Measurements from ENCODE around the gene FOXG1.
A peak's percentile ranks its signal among the peaks of the same experiment; 100 is the strongest.

FOXG1 gene

DNA sequence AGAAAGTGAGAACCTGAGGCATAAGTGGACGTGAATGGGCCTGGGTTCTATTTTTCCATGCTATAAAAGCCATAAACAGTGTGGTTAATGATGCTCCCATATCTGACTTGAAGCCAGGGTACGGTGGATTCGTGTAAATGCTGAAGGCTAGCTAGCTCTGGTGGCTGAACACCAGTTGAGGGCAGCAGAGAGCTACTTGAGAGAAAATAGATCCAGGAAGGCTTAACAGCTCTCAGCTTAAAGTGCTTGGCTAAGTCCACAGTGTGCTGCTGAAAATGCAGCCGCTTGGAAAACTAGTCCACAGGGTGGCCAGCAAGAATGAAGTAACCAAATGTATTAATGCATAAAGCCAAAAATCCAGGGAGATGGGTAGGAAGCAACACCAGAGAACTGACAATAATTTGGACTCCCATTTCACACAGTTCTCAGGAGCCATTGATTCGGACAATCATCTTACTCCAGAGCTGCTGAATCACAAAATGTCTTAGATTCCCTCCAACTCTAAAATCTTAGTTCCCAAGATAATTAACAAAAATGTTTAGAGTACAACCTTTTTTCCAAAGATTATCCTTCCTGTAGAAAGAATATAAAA is 15.0 kb upstream of the FOXG1 start:
- H3K4me3 ChIP-seq (ENCODE audit: low read depth, low read length) = no peak overlapping the region
- TF ChIP-seq, protein P1, sequence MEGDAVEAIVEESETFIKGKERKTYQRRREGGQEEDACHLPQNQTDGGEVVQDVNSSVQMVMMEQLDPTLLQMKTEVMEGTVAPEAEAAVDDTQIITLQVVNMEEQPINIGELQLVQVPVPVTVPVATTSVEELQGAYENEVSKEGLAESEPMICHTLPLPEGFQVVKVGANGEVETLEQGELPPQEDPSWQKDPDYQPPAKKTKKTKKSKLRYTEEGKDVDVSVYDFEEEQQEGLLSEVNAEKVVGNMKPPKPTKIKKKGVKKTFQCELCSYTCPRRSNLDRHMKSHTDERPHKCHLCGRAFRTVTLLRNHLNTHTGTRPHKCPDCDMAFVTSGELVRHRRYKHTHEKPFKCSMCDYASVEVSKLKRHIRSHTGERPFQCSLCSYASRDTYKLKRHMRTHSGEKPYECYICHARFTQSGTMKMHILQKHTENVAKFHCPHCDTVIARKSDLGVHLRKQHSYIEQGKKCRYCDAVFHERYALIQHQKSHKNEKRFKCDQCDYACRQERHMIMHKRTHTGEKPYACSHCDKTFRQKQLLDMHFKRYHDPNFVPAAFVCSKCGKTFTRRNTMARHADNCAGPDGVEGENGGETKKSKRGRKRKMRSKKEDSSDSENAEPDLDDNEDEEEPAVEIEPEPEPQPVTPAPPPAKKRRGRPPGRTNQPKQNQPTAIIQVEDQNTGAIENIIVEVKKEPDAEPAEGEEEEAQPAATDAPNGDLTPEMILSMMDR (IDR thresholded peaks at IDR 0.05; ENCODE audit: borderline replicate concordance, insufficient read depth, low read depth, low read length) = peak; percentile 81

- TF ChIP-seq, protein P1 (IDR thresholded peaks at IDR 0.05; ENCODE audit: borderline replicate concordance, insufficient read depth, low read depth, low read length) = peak; percentile 52
- no peak overlapping the region for H3K4me3 ChIP-seq (ENCODE audit: low read depth, low read length)
These were observed 12.2 kb upstream of the FOXG1 start for GRCh38 chr14:28754209-28754985.

DNA sequence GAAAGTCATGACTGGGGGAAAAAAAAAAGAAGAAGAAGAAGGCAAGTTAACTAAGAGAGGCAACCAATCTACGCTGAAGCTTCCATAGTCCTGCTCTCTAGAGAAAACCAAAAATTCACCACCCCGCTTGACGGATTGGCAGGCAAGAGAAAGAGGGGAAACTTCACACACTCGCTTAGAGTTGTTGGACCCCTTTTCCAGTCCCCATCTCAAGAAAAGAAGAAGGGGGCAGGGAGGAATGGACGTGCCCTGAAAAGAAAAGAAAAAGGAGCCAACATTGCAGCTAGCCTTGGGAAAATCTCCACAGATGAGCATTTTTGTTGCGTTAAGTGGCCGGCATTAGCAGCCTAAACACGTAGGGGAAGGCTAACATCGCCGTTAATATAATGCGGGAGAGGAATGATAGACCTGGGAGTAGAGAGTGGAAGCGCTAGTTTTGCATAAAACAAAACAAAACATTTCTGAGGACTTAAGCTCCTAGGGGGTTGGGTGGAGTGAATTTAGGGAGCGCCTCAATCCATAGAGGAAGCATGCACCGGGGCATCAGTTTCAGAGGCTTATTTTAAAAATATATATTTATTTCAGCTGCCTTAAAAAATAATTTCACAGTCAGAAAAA is 11.3 kb upstream of the FOXG1 start:
- peak overlapping the region; percentile 32 for H3K4me3 ChIP-seq (ENCODE audit: low read depth, low read length)
- TF ChIP-seq, protein P1 (IDR thresholded peaks at IDR 0.05; ENCODE audit: borderline replicate concordance, insufficient read depth, low read depth, low read length) = no peak

DNA sequence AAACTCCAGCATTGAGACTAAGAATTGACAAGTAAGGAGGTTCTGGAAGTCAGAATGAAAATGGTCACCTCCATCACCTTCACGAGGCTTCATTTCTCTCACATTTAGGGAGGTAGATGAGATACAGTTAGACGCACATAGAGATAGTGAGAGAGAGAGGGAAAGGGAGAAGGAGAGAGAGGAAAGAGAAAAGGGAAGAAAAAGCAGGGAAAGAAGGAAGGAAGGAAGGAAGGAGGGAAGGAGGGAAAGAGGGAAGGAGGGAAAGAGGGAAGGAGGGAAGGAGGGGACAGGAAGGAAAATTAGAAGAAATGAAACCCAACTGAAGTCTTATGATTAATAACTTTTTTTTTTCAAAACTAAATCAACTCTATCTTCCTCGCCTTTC is 10.7 kb upstream of the FOXG1 start:
- H3K4me3 ChIP-seq (ENCODE audit: low read depth, low read length) = no peak overlapping the region
- TF ChIP-seq, protein P1 (IDR thresholded peaks at IDR 0.05; ENCODE audit: borderline replicate concordance, insufficient read depth, low read depth, low read length) = no peak

GRCh38 chr14:28756269-28756883 is 10.2 kb upstream of the FOXG1 start:
- TF ChIP-seq, protein P1 (IDR thresholded peaks at IDR 0.05; ENCODE audit: borderline replicate concordance, insufficient read depth, low read depth, low read length) = no peak
- H3K4me3 ChIP-seq (ENCODE audit: low read depth, low read length) = peak overlapping the region; percentile 3

- H3K4me3 ChIP-seq (ENCODE audit: low read depth, low read length) = no peak overlapping the region
- TF ChIP-seq, protein P1 (IDR thresholded peaks at IDR 0.05; ENCODE audit: borderline replicate concordance, insufficient read depth, low read depth, low read length) = peak; percentile 69
These were observed 9.6 kb upstream of the FOXG1 start for GRCh38 chr14:28756884-28757570.

Measured in GM12875 (cell line).